Activated T-cell treated with anti-CD3 and anti-CD28 coated beads for 1 hour (primary cell): ENCODE results near the gene SRPRB.

Experiments
- DNase-seq: peaks from one replicate; pipeline ENCODE4 v3.0.0-alpha.2; 2020; ENCODE audit warnings: low read depth

SRPRB gene

GRCh38 chr3:133827684-133828083, 22.1 kb downstream of the SRPRB start:
- DNase-seq = no peak

DNA sequence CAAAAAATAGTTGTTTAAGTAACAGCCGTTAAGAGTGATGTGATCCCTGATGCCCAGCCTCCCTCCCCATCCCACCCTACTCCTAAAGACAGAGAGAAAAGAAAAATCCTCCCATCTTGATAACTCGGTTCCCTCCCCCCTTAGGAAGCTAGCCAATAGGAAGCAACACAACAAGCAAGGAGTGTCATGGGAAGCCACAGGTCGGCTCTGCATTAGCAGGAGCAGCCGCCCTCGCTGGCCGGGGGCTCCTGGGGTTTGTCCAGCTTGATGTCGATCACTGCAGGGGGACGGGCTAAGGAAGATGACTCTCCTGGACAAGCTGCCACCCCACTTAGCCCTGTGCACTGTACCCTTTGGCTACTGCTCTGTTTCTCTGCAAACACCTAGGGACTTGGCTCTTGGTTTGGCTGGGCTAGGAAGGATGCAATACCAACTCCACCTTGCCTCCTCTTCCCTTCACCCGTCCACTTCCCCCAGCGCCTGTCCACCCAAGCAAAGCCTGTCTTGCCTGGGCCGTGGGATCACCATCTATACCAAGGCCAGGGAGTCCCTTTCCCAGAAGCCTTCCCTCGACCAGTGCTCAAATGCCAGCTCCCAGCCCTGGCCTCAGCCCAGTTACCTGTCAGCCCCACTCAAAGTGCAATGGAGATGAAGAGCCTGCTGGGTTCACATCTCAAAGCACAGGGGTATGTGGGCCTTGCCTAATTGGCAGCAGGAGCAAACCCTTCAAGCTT, 23.1 kb downstream of the SRPRB start:
- no peak for DNase-seq

DNA sequence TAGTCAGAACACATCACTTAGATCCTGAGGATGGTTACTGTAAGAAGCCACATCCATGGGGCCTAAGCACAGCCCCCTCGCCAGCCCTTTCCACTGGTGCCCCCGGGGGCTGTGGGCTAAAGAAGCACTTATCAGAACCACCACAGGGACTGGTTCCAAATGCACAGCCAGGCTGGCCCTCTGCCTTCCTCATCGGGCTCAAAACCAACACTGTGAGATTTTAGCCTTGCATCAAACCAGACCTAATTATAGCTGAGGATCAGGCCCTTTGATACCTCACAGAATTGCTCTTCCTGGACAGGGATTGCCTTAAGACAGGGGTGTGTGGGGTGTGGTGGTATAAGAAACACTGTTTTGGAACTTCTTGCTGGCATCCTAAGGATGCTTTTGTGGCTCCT, 23.7 kb downstream of the SRPRB start:
- no peak for DNase-seq

- DNase-seq = no peak
Observed at GRCh38 chr3:133830071-133830470, 24.5 kb downstream of the SRPRB start.

GRCh38 chr3:133831966-133832801, 26.6 kb downstream of the SRPRB start:
- no peak for DNase-seq

DNA sequence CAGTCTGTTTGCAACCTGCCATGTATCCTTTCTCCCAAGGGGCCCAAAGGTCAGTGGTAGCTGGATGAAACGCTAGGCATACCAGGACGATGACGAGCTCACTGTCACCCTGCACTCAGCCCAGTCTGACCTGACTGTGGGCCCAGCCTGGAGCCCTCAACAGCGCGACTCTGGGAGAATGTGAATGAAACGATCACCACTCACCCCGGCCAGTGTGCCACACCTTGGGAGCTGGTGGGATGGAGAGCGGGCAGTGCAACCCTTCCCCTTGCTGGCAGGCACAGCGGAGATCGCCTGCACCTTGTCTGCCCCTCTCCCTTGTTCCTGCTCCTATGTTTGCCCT, 27.2 kb downstream of the SRPRB start:
- DNase-seq = no peak

GRCh38 chr3:133833267-133833666, 27.7 kb downstream of the SRPRB start:
- no peak for DNase-seq

- no peak for DNase-seq
Observed at GRCh38 chr3:133833880-133834620, 28.4 kb downstream of the SRPRB start.

DNA sequence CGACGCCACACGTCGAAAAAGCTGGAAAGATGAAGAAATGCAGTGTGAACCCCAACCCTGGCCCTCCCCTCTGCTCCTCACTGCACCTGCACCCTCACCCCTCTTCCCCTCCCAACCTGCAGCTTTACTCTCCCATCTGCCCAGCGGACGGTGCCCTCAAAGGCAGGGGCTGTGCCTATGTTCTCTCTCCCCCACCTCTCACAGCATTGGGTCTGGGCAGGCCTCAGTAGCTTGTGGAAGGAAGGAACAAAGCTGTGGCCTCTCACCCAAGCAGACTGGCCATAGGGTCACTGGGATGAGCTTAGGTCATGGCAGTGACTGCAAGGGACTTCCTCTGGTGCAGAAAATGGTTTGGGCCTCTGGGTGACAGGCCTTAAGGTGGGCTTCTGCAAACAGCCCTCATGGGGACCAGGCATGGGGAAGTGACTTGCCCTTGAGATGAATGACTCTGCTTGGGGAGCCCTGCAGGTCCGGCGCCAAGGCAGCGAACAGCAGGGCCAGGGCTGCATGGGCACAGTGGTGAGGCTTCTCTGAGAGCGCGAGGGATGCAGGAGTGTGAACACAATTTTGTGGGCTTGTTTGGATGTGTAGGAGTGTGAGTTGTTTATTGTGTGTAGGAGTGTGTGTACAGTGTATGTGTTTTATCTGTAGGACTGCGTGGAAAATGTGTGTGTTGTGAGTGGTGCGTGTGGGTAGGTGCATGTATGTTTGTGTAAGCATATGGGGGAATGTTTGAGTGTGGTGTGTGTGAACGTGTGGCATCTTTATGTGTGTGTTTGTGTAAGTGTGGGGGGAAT, 29.2 kb downstream of the SRPRB start:
- no peak for DNase-seq

- no peak for DNase-seq
Observed at GRCh38 chr3:133835418-133835743, 29.8 kb downstream of the SRPRB start.

DNA sequence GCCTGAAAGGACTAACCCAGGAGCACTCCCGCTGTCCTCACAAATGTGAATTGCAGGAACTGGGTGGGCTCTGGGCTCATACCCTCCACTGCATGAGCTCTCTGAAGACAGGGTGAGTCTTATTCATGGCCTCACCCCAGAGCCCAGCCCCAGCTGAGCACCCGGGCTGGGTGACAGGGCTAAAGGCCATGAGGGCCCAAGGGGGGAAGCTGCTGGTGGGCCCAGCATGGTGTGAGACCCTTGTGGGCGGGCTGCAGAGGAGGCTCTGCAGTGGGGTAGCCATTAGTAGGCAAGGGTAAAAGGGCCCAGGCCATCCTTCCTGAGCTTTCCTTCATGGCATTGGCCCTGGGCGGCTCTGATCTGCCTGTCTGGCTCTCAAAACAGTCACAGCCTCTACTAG, 30.3 kb downstream of the SRPRB start:
- no peak for DNase-seq

GRCh38 chr3:133836497-133837158, 31.0 kb downstream of the SRPRB start:
- no peak for DNase-seq

- DNase-seq = no peak
Observed at GRCh38 chr3:133837487-133838295, 32.1 kb downstream of the SRPRB start.

- no peak for DNase-seq
Observed at GRCh38 chr3:133838296-133838789, 32.7 kb downstream of the SRPRB start.

DNA sequence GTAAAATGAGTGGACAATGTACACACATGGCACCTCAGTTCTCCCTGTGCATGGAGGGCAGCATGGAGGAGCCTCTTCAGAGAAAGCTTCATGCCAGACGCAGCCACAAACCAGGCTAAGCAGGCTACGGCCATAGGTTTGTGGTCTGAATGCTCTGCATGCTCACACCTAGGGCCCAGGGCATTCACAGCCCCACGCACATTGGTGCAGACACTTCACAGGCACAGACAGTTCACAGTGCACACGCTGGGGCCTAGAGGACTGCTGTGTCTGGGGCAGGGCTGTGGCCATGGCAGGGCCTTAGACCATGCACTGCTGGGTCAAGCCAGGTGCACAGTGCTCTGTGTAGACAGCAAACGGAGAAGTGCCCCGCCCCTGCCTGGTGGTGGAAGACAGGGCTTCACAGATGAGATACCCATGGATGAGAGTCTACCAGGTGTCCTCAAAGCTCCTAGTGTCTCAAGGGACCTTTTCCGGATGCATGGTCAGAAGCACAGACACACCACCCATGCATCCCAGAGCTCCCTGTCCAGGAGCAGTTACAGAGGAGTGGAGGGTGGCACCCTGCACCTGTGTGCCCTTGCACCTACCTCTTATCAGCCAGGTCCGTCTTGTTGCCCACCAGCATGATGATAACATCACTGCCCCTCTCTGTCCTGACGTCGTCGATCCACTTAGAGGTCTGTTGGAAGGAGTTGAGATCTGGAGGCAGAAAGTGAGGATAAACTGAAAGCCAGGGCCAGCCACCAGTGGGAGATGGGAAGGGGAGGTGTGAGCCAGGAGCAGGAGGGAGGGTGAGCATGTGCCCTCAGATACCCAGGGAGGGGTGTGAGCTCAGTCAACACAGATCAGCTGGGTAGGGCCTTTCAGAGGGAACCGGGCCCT, 33.5 kb downstream of the SRPRB start:
- no peak for DNase-seq

DNA sequence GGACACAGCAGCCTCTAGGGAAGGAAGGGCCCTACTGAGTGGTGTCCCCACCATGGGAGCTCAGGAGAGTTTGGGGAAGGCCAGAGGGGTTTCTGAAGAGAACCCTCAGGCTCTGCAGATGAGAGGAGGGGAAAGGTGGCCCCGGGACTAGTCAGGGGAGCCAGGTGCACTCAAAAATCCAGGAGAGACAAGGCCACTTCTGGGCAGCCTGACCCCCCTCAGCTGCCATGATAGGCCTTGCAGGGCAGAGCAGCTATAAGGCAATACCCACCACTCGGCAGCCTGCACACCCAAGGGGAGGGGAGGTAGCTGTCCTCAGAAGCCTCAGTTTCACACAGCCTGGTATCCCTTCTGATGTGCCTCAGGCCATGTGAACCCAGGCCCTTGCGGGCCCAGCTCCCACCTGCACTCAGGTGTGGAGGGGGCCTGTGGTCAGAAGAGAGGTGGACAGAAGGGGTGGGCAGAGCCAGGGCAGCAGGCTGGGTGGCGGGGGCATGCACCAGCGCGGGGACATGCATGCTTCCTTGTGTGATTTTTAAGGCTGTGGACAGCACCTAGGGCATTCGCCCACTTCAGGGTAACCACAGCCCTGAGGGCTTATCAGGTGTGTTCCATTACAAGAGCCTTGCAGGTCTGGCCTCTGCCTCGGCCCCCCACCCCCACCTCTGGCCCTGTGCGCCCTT, 34.6 kb downstream of the SRPRB start:
- DNase-seq = no peak

GRCh38 chr3:133840767-133841166, 35.2 kb downstream of the SRPRB start:
- no peak for DNase-seq

DNA sequence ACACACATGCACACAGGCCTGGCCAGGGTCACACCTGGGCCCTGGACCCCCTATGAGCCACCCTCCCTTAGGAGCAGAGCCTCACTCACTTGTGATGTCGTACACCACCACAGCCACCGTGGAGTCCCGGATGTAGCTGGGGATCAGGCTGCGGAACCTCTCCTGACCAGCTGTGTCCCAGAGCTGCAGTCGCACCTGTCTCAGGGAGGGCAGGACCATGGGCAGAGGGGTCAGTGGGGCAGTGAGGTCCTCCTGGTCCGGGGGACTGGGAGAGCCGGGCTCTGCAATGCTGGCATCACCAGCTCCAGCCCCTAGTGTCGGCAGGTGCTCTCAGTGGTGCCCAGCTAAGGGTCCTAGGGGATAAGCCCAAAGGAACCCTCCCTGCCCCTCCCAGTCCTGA, 35.6 kb downstream of the SRPRB start:
- DNase-seq = no peak

DNA sequence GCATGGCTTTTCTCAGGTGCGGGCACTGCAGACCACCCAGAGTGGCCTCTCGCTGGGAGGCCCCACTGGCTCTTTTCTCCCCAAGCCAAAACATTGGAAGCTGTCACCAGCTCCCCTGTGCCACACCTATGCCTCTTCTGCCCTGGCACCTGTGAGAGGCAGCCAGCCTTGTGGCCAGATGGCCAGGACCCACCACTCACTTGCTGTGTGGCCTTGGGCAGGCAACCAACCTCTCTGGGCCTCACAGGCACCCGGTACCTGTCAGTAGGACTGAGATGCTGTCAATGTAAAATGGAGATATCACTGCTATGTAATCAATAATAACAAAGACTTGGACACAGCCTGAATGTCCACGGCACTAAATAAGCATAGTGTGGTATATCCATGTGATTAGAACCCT, 36.5 kb downstream of the SRPRB start:
- DNase-seq = no peak
